Thoracic aorta endothelial cell (primary cell): Measurements from ENCODE around the gene CCDC106. TPM values are rescaled to one million over a fixed set of nuclear protein-coding genes. Genes with fewer than 3 reads are reported as not detected.

Experiments used
- total RNA-seq: library from RNA; depleted of rRNA; stranded (reverse); fragments of >200 nt; gene quantifications from 2 replicates; pipeline ENCODE4 v1.2.3, GENCODE V29; 2012

The CCDC106 gene
- 8.0 and 8.5 TPM in 2 replicates for total RNA-seq

GRCh38 chr19:55647732-55648584 is at the start of gene CCDC106:
Gene CCDC106, plus strand, starts transcription at chr19:55648212. Its CDS starts 835 bp downstream, at chr19:55649047.

GRCh38 chr19:55599468-55599841 is 48.6 kb upstream of the CCDC106 start, which contains the start of gene FIZ1:
Gene FIZ1, minus strand, starts transcription at chr19:55599517. Its CDS starts 1,652 bp downstream, at chr19:55597865.

GRCh38 chr19:55599842-55600661 is 48.0 kb upstream of the CCDC106 start, which contains the start of gene ZNF524:
Gene ZNF524, plus strand, starts transcription at chr19:55600288. Its CDS starts 1,825 bp downstream, at chr19:55602113.

GRCh38 chr19:55605637-55606470 is 42.2 kb upstream of the CCDC106 start, which contains the start of gene ZNF865:
Gene ZNF865, plus strand, starts transcription at chr19:55605647. Its CDS starts 7,972 bp downstream, at chr19:55613619.

GRCh38 chr19:55624109-55625003 is 23.7 kb upstream of the CCDC106 start, which contains the start of gene ZNF784:
Gene ZNF784, minus strand, starts transcription at chr19:55624566. Its CDS starts 5 bp downstream, at chr19:55624561.

GRCh38 chr19:55640577-55641425 is 7.2 kb upstream of the CCDC106 start, which contains the start of gene ZNF580:
Gene ZNF580, plus strand, starts transcription at chr19:55641002. Its CDS starts 1,507 bp downstream, at chr19:55642509.

GRCh38 chr19:55643003-55643886 is 4.8 kb upstream of the CCDC106 start, which contains the start of gene ZNF581:
Gene ZNF581, plus strand, starts transcription at chr19:55643649. Its CDS starts 923 bp downstream, at chr19:55644572.

GRCh38 chr19:55654868-55655647 is 7.0 kb downstream of the CCDC106 start, which contains the start of gene U2AF2:
Gene U2AF2, plus strand, starts transcription at chr19:55655035. Its CDS starts 70 bp downstream, at chr19:55655105.

GRCh38 chr19:55674841-55675660 is 27.0 kb downstream of the CCDC106 start, which contains the start of gene EPN1:
Gene EPN1, plus strand, starts transcription at chr19:55675226. Its CDS starts 3,402 bp downstream, at chr19:55678628.

Other genes starting within 250 kb of the CCDC106 start
- gene UBE2S, start 240.4 kb upstream of the CCDC106 start, total RNA-seq: 110 and 177 TPM in 2 replicates
- gene SHISA7, start 204.9 kb upstream of the CCDC106 start, total RNA-seq: not detected in 2 replicates
- gene ISOC2, start 186.6 kb upstream of the CCDC106 start, total RNA-seq: 33.5 and 43.0 TPM in 2 replicates
- gene C19orf85, start 183.5 kb upstream of the CCDC106 start, total RNA-seq: not detected in 2 replicates
- gene ZNF628, start 171.6 kb upstream of the CCDC106 start, total RNA-seq: 2.4 and 3.2 TPM in 2 replicates
- gene NAT14, start 163.0 kb upstream of the CCDC106 start, total RNA-seq: 8.9 and 9.6 TPM in 2 replicates
- gene SSC5D, start 159.8 kb upstream of the CCDC106 start, total RNA-seq: 0.27 and 0.79 TPM in 2 replicates
- not detected in 2 replicates for gene SBK2, start 111.1 kb upstream of the CCDC106 start, total RNA-seq
- gene SBK3, start 102.7 kb upstream of the CCDC106 start, total RNA-seq: 0.27 and 0.65 TPM in 2 replicates
- gene ZNF579, start 67.4 kb upstream of the CCDC106 start, total RNA-seq: 4.1 and 5.1 TPM in 2 replicates
- gene FIZ1, start 48.7 kb upstream of the CCDC106 start, total RNA-seq: 3.2 and 4.2 TPM in 2 replicates
- gene ZNF524, start 47.9 kb upstream of the CCDC106 start, total RNA-seq: 7.2 and 9.0 TPM in 2 replicates
- 1.6 and 1.8 TPM in 2 replicates for gene ZNF865, start 42.6 kb upstream of the CCDC106 start, total RNA-seq
- 2.0 and 2.4 TPM in 2 replicates for gene ZNF784, start 23.6 kb upstream of the CCDC106 start, total RNA-seq
- gene ZNF580, start 7.2 kb upstream of the CCDC106 start, total RNA-seq: 5.1 and 6.7 TPM in 2 replicates
- 16.4 and 16.7 TPM in 2 replicates for gene ZNF581, start 4.6 kb upstream of the CCDC106 start, total RNA-seq
- 171 and 192 TPM in 2 replicates for gene U2AF2, start 6.8 kb downstream of the CCDC106 start, total RNA-seq
- 74.6 and 86.4 TPM in 2 replicates for gene EPN1, start 27.0 kb downstream of the CCDC106 start, total RNA-seq
- gene NLRP9, start 90.2 kb downstream of the CCDC106 start, total RNA-seq: not detected in 2 replicates
- gene RFPL4A, start 110.9 kb downstream of the CCDC106 start, total RNA-seq: not detected in 2 replicates
- 0.13 TPM in 1 of 2 replicates, not detected in the other for gene RFPL4AL1, start 120.9 kb downstream of the CCDC106 start, total RNA-seq
- not detected in 2 replicates for gene NLRP11, start 183.8 kb downstream of the CCDC106 start, total RNA-seq
- gene NLRP4, start 188.3 kb downstream of the CCDC106 start, total RNA-seq: not detected in 2 replicates